ENCODE data around the gene C9orf43. TPM values are rescaled to one million over a fixed set of nuclear protein-coding genes. Genes with fewer than 3 reads are reported as not detected.

Gene C9orf43
- total and polyA plus RNA-seq, 4 experiments from 2014 or later = 0.41 to 0.87 (median 0.65) TPM

DNA sequence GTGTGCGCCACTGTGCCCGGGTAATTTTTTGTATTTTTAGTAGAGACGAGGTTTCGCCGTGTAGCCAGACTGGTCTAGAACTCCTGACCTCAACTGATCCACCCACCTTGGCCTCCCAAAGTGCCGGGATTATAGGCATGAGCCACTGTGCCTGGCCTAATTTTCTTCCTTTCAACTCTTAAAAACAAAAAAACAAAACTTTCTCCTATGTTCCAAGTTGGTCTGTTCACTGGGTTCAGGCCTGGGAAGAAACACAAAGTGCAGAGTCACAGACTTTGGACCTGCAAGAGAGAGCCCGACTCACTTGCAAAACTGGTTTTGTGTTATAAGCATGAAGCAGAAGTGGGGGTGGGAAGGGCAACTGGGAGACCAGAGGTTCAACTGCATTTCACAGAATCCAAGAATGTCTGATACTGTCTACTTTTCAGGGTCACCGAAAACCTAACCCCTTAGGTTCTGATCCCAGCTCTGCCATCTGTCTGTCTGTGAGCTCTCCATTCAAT lies 28.6 kb upstream of the C9orf43 start:
- H3K27ac Mint-ChIP-seq = peak overlapping the region in 1 of 7 donors; percentile 30
- POLR2A ChIA-PET (ENCODE audit: partially characterized antibody) = no interaction called here
- H3K4me3 Mint-ChIP-seq = no peak overlapping the region

DNA sequence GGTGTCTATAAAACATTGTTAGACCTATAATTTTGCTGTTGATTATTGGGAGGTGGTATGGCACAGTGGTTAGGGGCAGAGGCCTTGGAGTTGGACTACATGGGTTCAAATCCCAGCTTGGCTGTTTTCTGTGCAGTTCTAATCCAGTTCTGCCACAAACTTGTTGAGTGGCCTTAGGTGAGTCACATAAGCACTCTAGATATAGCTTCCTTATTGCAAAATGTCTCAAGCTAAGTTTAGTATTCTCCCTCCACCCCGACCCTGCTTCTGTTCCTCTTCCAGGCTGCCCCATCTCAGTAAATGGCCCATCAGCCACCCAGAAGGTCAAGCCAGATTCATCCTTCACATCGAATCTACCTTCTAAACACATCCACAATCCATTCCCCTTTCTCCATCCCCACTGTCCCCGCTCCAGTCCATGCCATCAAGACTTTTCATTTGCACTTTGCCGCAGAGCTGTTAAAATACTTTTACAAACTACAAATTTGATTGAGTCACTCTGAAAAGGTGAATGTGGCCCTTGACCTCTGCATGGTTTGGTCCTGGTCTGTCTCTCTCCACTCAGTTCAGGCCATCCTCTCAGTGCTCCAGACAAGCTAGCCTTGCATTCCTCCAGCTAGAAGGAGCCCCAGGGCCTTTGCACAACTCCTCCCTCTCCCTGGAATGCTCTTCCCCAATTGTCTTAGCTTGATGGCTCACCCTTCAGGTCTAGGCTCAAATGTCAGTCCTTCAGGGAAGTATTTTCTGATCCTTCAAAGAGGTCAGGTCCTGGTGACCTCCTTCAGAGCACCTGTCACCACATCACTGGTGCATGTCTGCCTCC lies 23.8 kb upstream of the C9orf43 start:
- POLR2A ChIA-PET (ENCODE audit: partially characterized antibody) = interaction anchor here (1.8 kb wide), 1 partner anchor 10 kb away, joined by 9 read pairs; the partner anchor contains the start of gene HDHD3
- H3K27ac Mint-ChIP-seq = peak overlapping the region in 1 of 7 donors; percentile 55

More for the DNA sequence above, 28.6 kb upstream of the C9orf43 start:
- Mint-ChIP-seq H3K36me3 (peaks cover 5 to 7% of the 10 kb centered on the region in 2 donors), H3K4me1 (peaks cover 4 to 7% (median 4%) of the 10 kb centered on the region in 4 donors), H3K9me3 (no peaks in the 10 kb centered on the region), H3K27me3 (no peaks in the 10 kb centered on the region)
- Histone ChIP-seq H3K4me3 (ENCODE audit: low read length in 2 of 2) (no peak overlapping the region), H3K36me3 (ENCODE audit: insufficient read depth, low read length) (peaks cover 3% of the 10 kb centered on the region), H3K27ac (ENCODE audit: low read depth, low read length) (no peak overlapping the region), H3K9me3 (ENCODE audit: control insufficient read depth in 1 of 2, low read length in 2 of 2) (no peaks in the 10 kb centered on the region), H3K27me3 (ENCODE audit: insufficient read depth, low read length) (no peaks in the 10 kb centered on the region), H3K4me1 (ENCODE audit: insufficient read depth, low read length) (peaks cover 3% of the 10 kb centered on the region)
- no peak for DNase-seq
- CTCF ChIA-PET (ENCODE audit: partially characterized antibody) = no interaction called here
- intact Hi-C loops (cut with micrococcal nuclease) = no loop called here

DNA sequence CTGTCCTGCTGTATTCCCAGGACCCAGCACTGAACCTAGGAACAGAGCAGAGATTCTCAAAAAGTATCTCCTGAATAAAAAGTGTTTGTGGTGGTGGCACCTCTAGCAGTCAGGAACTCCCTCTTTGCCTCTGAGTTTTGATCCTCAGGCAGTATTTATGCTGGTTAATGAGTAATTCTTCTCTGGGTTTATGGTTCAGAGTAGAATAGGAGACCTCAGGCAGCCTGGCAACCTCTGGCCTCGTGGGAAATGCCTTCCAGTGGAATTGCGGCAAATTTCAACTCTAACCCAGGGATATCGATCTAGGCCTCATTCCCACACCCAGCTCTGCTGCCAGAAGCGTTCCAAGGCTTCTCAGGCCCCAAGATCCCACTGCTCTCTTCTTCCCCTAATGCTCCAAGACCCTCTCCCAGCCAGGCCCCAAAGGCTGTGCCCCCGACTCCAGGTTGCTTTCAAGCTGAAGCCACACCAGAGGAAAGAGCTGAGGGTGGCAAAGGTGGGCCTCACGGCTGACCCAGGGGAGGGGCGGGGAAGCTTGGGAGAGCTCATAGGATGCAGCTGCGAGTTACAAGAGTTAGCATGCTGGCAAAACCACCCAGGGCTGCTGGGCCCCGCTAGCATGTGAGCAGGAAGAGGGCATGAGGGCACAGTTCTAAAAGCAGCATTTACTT lies 22.9 kb upstream of the C9orf43 start:
- intact Hi-C loops (cut with micrococcal nuclease) = no loop called here
- Mint-ChIP-seq H3K9me3 (no peaks in the 10 kb centered on the region), H3K36me3 (peaks cover 25 to 45% of the 10 kb centered on the region in 2 donors), H3K27ac (peak overlapping the region in 1 of 7 donors; percentile 29), H3K27me3 (no peaks in the 10 kb centered on the region), H3K4me1 (no peaks in the 10 kb centered on the region), H3K4me3 (no peak overlapping the region)
- POLR2A ChIA-PET (ENCODE audit: partially characterized antibody) = interaction anchor here (1.8 kb wide), 1 partner anchor 11 kb away, joined by 9 read pairs; the partner anchor contains the start of gene HDHD3
- Histone ChIP-seq H3K27ac (ENCODE audit: low read depth, low read length) (no peak overlapping the region), H3K36me3 (ENCODE audit: insufficient read depth, low read length) (peaks cover 39% of the 10 kb centered on the region), H3K4me3 (ENCODE audit: low read length in 2 of 2) (no peak overlapping the region), H3K4me1 (ENCODE audit: insufficient read depth, low read length) (no peaks in the 10 kb centered on the region), H3K9me3 (ENCODE audit: control insufficient read depth in 1 of 2, low read length in 2 of 2) (no peaks in the 10 kb centered on the region), H3K27me3 (ENCODE audit: insufficient read depth, low read length) (no peaks in the 10 kb centered on the region)
- no peak for DNase-seq
- CTCF ChIA-PET (ENCODE audit: partially characterized antibody) = interaction anchor here (1.5 to 1.9 kb wide), 2 partner anchors 13 to 114 kb away, joined by 4 to 6 read pairs; partner anchors contain the start of gene ALAD

More for the DNA sequence above, 23.8 kb upstream of the C9orf43 start:
- H3K36me3 ChIP-seq (ENCODE audit: insufficient read depth, low read length) = peaks cover 39% of the 10 kb centered on the region
- no peaks in the 10 kb centered on the region for H3K27me3 ChIP-seq (ENCODE audit: insufficient read depth, low read length)
- H3K27ac ChIP-seq (ENCODE audit: low read depth, low read length) = no peak overlapping the region
- H3K27me3 Mint-ChIP-seq = no peaks in the 10 kb centered on the region
- H3K4me3 Mint-ChIP-seq = no peak overlapping the region
- H3K4me3 ChIP-seq (ENCODE audit: low read length in 2 of 2) = no peak overlapping the region
- intact Hi-C loops (cut with micrococcal nuclease) = no loop called here
- H3K4me1 ChIP-seq (ENCODE audit: insufficient read depth, low read length) = no peaks in the 10 kb centered on the region
- DNase-seq = no peak
- H3K9me3 Mint-ChIP-seq = no peaks in the 10 kb centered on the region
- H3K36me3 Mint-ChIP-seq = peaks cover 25 to 38% of the 10 kb centered on the region in 2 donors
- no peaks in the 10 kb centered on the region for H3K9me3 ChIP-seq (ENCODE audit: control insufficient read depth in 1 of 2, low read length in 2 of 2)
- CTCF ChIA-PET (ENCODE audit: partially characterized antibody) = interaction anchor here (1.3 to 1.9 kb wide), 4 partner anchors 14 to 114 kb away, joined by 3 to 6 read pairs (median 4); no protein-coding TSS in a partner anchor
- H3K4me1 Mint-ChIP-seq = no peaks in the 10 kb centered on the region

DNA sequence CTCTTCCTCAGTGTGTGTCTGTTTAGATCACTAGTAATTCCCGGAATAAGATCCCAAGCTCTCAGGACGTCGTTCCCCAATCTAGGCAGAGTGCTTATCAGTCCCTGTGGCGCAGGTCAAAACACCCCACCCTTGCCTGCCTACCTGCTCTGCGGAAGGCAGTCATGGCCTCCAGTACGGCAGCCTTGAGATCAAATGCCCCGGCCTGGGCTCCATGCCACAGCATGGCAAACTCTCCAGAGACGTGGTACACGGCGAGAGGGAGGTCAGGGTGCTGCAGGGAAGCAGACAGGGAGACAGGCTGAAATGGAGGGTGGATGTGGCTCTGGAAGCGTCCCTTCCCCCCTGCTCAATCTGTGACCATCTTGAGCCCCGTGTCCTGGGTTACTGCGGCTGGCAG lies 21.7 kb upstream of the C9orf43 start:
- no peak overlapping the region for H3K27ac ChIP-seq (ENCODE audit: low read depth, low read length)
- H3K27ac Mint-ChIP-seq = no peak overlapping the region
- CTCF ChIA-PET (ENCODE audit: partially characterized antibody) = interaction anchor here (1.5 kb wide), 1 partner anchor 12 kb away, joined by 4 read pairs; the partner anchor contains the start of gene ALAD
- H3K4me1 ChIP-seq (ENCODE audit: insufficient read depth, low read length) = no peaks in the 10 kb centered on the region
- no peaks in the 10 kb centered on the region for H3K9me3 ChIP-seq (ENCODE audit: control insufficient read depth in 1 of 2, low read length in 2 of 2)
- peaks cover 31 to 53% of the 10 kb centered on the region in 2 donors for H3K36me3 Mint-ChIP-seq
- no peaks in the 10 kb centered on the region for H3K9me3 Mint-ChIP-seq
- no peaks in the 10 kb centered on the region for H3K27me3 Mint-ChIP-seq
- intact Hi-C loops (cut with micrococcal nuclease) = no loop called here
- peaks cover 39% of the 10 kb centered on the region for H3K36me3 ChIP-seq (ENCODE audit: insufficient read depth, low read length)
- DNase-seq = no peak
- POLR2A ChIA-PET (ENCODE audit: partially characterized antibody) = interaction anchor here (0.6 kb wide), 1 partner anchor 18 kb away, joined by 3 read pairs; no protein-coding TSS in a partner anchor
- H3K4me1 Mint-ChIP-seq = no peaks in the 10 kb centered on the region
- no peak overlapping the region for H3K4me3 Mint-ChIP-seq
- H3K27me3 ChIP-seq (ENCODE audit: insufficient read depth, low read length) = no peaks in the 10 kb centered on the region
- H3K4me3 ChIP-seq (ENCODE audit: low read length in 2 of 2) = no peak overlapping the region

DNA sequence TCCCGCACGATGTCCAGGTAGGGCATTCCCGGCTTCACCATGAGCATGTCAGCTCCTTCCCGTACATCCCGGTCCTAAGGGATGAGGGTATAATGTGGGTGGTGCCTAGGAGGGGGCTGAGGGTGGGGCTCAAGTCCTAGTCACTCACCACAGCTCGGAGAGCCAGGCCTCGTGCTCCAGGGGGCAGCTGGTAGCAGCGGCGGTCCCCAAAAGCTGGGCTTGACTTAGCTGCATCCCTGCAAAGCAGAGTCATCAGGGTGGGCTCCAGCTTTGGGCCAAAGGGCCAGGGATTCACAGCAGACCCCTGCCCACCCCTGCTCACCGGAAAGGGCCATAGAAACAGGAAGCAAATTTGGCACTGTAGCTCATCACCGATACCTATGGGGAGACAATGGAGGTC lies 21.1 kb upstream of the C9orf43 start:
- peak overlapping the region in 1 of 7 donors; percentile 25 for H3K27ac Mint-ChIP-seq
- H3K9me3 Mint-ChIP-seq = no peaks in the 10 kb centered on the region
- H3K4me1 Mint-ChIP-seq = no peaks in the 10 kb centered on the region
- no peak overlapping the region for H3K4me3 ChIP-seq (ENCODE audit: low read length in 2 of 2)
- H3K36me3 ChIP-seq (ENCODE audit: insufficient read depth, low read length) = peaks cover 39% of the 10 kb centered on the region
- H3K9me3 ChIP-seq (ENCODE audit: control insufficient read depth in 1 of 2, low read length in 2 of 2) = no peaks in the 10 kb centered on the region
- no peaks in the 10 kb centered on the region for H3K27me3 Mint-ChIP-seq
- POLR2A ChIA-PET (ENCODE audit: partially characterized antibody) = no interaction called here
- H3K4me3 Mint-ChIP-seq = no peak overlapping the region
- no peak overlapping the region for H3K27ac ChIP-seq (ENCODE audit: low read depth, low read length)
- intact Hi-C loops (cut with micrococcal nuclease) = no loop called here
- CTCF ChIA-PET (ENCODE audit: partially characterized antibody) = interaction anchor here (1.7 kb wide), 1 partner anchor 11 kb away, joined by 9 read pairs; the partner anchor contains the start of gene ALAD
- DNase-seq = no peak
- H3K4me1 ChIP-seq (ENCODE audit: insufficient read depth, low read length) = no peaks in the 10 kb centered on the region
- H3K27me3 ChIP-seq (ENCODE audit: insufficient read depth, low read length) = no peaks in the 10 kb centered on the region
- H3K36me3 Mint-ChIP-seq = peaks cover 31 to 53% of the 10 kb centered on the region in 2 donors

DNA sequence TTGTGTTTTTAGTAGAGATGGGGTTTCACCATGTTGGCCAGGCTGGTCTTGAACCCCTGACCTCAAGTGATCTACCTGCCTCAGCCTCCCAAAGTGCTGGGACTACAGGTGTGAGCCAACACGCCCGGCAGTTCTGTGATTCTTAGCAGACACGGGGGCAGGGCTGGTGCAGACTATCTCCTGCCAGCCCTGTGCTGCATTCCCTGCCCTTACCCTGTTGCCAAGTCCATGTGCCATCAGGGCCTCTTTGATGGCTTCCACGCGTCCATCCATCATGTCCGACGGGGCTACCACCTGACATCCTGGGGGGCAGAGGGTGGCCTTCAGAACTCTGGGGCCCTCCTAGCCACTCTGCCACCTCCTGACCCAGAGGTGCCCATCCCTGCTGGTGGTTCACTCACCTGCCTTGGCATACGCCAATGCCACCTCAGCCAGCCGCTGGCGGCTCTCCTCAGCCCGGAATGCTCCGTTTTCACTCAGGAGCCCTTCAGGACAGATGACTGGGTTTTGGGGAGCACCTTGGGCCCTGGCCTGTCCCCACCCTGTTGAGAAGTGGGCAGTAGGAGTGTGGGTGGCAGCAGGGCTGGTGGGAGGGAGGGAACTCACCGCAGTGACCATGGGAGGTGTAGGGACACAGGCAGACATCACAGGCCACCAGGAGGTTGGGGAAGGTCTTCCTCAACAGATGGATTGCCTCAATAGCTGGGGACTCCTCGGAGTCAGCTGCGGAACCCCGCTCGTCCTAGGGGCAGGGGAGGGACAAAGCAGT lies 20.2 kb upstream of the C9orf43 start:
- Mint-ChIP-seq H3K4me1 (peaks cover 0 to 1% (median under 1%) of the 10 kb centered on the region in 4 donors), H3K4me3 (no peak overlapping the region), H3K27ac (no peak overlapping the region), H3K9me3 (no peaks in the 10 kb centered on the region), H3K27me3 (no peaks in the 10 kb centered on the region), H3K36me3 (peaks cover 31 to 56% of the 10 kb centered on the region in 2 donors)
- Histone ChIP-seq H3K36me3 (ENCODE audit: insufficient read depth, low read length) (peaks cover 39% of the 10 kb centered on the region), H3K9me3 (ENCODE audit: control insufficient read depth in 1 of 2, low read length in 2 of 2) (no peaks in the 10 kb centered on the region), H3K27ac (ENCODE audit: low read depth, low read length) (no peak overlapping the region), H3K27me3 (ENCODE audit: insufficient read depth, low read length) (no peaks in the 10 kb centered on the region), H3K4me3 (ENCODE audit: low read length in 2 of 2) (no peak overlapping the region), H3K4me1 (ENCODE audit: insufficient read depth, low read length) (no peaks in the 10 kb centered on the region)
- no peak for DNase-seq
- ChIA-PET POLR2A (ENCODE audit: partially characterized antibody) (no interaction called here), CTCF (ENCODE audit: partially characterized antibody) (interaction anchor here (1.7 kb wide), 1 partner anchor 11 kb away, joined by 9 read pairs; the partner anchor contains the start of gene ALAD)
- intact Hi-C loops (cut with micrococcal nuclease) = no loop called here

All from CD4-positive, alpha-beta memory T cell (primary cell).